G401.6 (cell line): Measurements from ENCODE around the gene ADAMTS13.
"Not testable (repeated sequence)": the region's sequence is repeated elsewhere in the genome, so short reads cannot be mapped to it uniquely, and the experiment has no call there.

Source experiments
- FAIRE-seq: peaks from 2 replicates; lab custom pipeline; 2012; peaks lifted over from hg19 to GRCh38; lab: Jason Lieb, UNC

ADAMTS13 gene

GRCh38 chr9:133421615-133422542 lies at the start of gene ADAMTS13:
TSS of gene ADAMTS13 (plus strand) at chr9:133422367. CDS start at chr9:133422444, 77 bp downstream.
- FAIRE-seq, result no peak

GRCh38 chr9:133374612-133375115 lies 47.5 kb upstream of the ADAMTS13 start:
- no peak for FAIRE-seq

GRCh38 chr9:133375116-133375723 lies 46.9 kb upstream of the ADAMTS13 start:
- FAIRE-seq, result no peak

- FAIRE-seq, result no peak
Observed at GRCh38 chr9:133375724-133376654, 46.2 kb upstream of the ADAMTS13 start, which contains the start of the genes STKLD1 and SURF4. TSS of gene STKLD1 (plus strand) at chr9:133376366. CDS start at chr9:133376474, 108 bp downstream. TSS of gene SURF4 (minus strand) at chr9:133376060. CDS start at chr9:133375969, 91 bp downstream.

- FAIRE-seq, result not testable (repeated sequence)
Observed at GRCh38 chr9:133377280-133377679, 44.9 kb upstream of the ADAMTS13 start.

- no peak for FAIRE-seq
Observed at GRCh38 chr9:133377721-133378216, 44.4 kb upstream of the ADAMTS13 start.

- FAIRE-seq, result no peak
Observed at GRCh38 chr9:133378408-133378962, 43.7 kb upstream of the ADAMTS13 start.

- FAIRE-seq, result no peak
Observed at GRCh38 chr9:133379153-133380086, 42.7 kb upstream of the ADAMTS13 start.

- FAIRE-seq, result no peak
Observed at GRCh38 chr9:133380734-133381133, 41.4 kb upstream of the ADAMTS13 start.

GRCh38 chr9:133382507-133383141 lies 39.5 kb upstream of the ADAMTS13 start:
- no peak for FAIRE-seq

- FAIRE-seq, result no peak
Observed at GRCh38 chr9:133383438-133383837, 38.7 kb upstream of the ADAMTS13 start.

- no peak for FAIRE-seq
Observed at GRCh38 chr9:133384736-133385321, 37.3 kb upstream of the ADAMTS13 start.

- FAIRE-seq, result no peak
Observed at GRCh38 chr9:133385452-133385851, 36.7 kb upstream of the ADAMTS13 start.

- no peak for FAIRE-seq
Observed at GRCh38 chr9:133386338-133386737, 35.8 kb upstream of the ADAMTS13 start.

- FAIRE-seq, result no peak
Observed at GRCh38 chr9:133387680-133388079, 34.5 kb upstream of the ADAMTS13 start.

- no peak for FAIRE-seq
Observed at GRCh38 chr9:133389025-133389557, 33.1 kb upstream of the ADAMTS13 start.

GRCh38 chr9:133389562-133389961 lies 32.6 kb upstream of the ADAMTS13 start:
- FAIRE-seq, result no peak

- no peak for FAIRE-seq
Observed at GRCh38 chr9:133390713-133391112, 31.5 kb upstream of the ADAMTS13 start.

- FAIRE-seq, result not testable (repeated sequence)
Observed at GRCh38 chr9:133391449-133391848, 30.7 kb upstream of the ADAMTS13 start.
